ENCODE results near the gene CYRIA.

- TF ChIP-seq, protein P1, sequence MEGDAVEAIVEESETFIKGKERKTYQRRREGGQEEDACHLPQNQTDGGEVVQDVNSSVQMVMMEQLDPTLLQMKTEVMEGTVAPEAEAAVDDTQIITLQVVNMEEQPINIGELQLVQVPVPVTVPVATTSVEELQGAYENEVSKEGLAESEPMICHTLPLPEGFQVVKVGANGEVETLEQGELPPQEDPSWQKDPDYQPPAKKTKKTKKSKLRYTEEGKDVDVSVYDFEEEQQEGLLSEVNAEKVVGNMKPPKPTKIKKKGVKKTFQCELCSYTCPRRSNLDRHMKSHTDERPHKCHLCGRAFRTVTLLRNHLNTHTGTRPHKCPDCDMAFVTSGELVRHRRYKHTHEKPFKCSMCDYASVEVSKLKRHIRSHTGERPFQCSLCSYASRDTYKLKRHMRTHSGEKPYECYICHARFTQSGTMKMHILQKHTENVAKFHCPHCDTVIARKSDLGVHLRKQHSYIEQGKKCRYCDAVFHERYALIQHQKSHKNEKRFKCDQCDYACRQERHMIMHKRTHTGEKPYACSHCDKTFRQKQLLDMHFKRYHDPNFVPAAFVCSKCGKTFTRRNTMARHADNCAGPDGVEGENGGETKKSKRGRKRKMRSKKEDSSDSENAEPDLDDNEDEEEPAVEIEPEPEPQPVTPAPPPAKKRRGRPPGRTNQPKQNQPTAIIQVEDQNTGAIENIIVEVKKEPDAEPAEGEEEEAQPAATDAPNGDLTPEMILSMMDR (IDR thresholded peaks at IDR 0.05): no peak
- TF ChIP-seq POLR2AphosphoS5 (IDR thresholded peaks at IDR 0.05): no peak
- no peak for TF ChIP-seq POLR2A (IDR thresholded peaks at IDR 0.05)
Observed at GRCh38 chr2:16630463-16630862, 35.2 kb downstream of the CYRIA start.
